GM12892 (cell line): ENCODE data around the gene OAT.

ENCODE experiments used
- POLR2A ChIP-seq: IDR thresholded peaks from 2 replicates; pipeline ENCODE4 v1.6.1; 2011; ENCODE audit warnings: low read depth, low read length, control low read depth
- POLR2AphosphoS5 ChIP-seq: IDR thresholded peaks from 2 replicates; pipeline ENCODE4 v1.6.1; 2011; ENCODE audit warnings: low read depth, low read length, control low read depth

- TF ChIP-seq POLR2A, result no peak
- no peak for TF ChIP-seq POLR2AphosphoS5
Measured at GRCh38 chr10:124353091-124353815, 65.5 kb downstream of the OAT start.
